Keratinocyte (primary cell): ENCODE results near the gene TFRC. TPM values are rescaled to one million over a fixed set of nuclear protein-coding genes. Genes with fewer than 3 reads are reported as not detected.

ENCODE experiments used
- DNase-seq: peaks from one replicate; pipeline ENCODE4 v3.0.0-alpha.2; 2011; ENCODE audit warnings: low read depth, missing footprints, low spot score
- FAIRE-seq: peaks from 2 replicates; lab custom pipeline; 2011; peaks lifted over from hg19 to GRCh38; lab: Jason Lieb, UNC
- H2AFZ ChIP-seq: 2 replicates; pipeline ENCODE4 v1.6.0; 2012; ENCODE audit warnings: low read length, control low read depth, inconsistent platforms; ENCODE audit not compliant: control insufficient read depth
- H3K27ac ChIP-seq: 2 replicates; pipeline ENCODE4 v1.5.1; 2011; ENCODE audit warnings: low read length; ENCODE audit not compliant: control insufficient read depth, insufficient read depth
- H3K27me3 ChIP-seq: 3 replicates; pipeline ENCODE4 v1.6.0; 2011; ENCODE audit warnings: low read length; ENCODE audit not compliant: control insufficient read depth, insufficient read depth; ENCODE audit errors: extremely low read depth
- H3K36me3 ChIP-seq, 2 experiments: 2 replicates in 1 of 2; 3 replicates in 1 of 2; pipeline ENCODE4 v1.5.1; 2011; ENCODE audit warnings: low read length in 2 of 2, mild to moderate bottlenecking in 1 of 2; ENCODE audit not compliant: control insufficient read depth in 2 of 2, insufficient read depth in 2 of 2; ENCODE audit errors: extremely low read depth in 1 of 2
- H3K4me1 ChIP-seq: 3 replicates; pipeline ENCODE4 v1.5.1; 2011; ENCODE audit warnings: low read length; ENCODE audit not compliant: control insufficient read depth, insufficient read depth; ENCODE audit errors: extremely low read depth
- H3K4me2 ChIP-seq: 3 replicates; pipeline ENCODE4 v1.6.0; 2011; ENCODE audit warnings: low read depth, low read length; ENCODE audit not compliant: control insufficient read depth, insufficient read depth; ENCODE audit errors: extremely low read depth
- H3K4me3 ChIP-seq, 3 experiments: fragments of 200-600 bp in 1 of 3; sonication (generic) in 1 of 3; 2 replicates in 2 of 3; 3 replicates in 1 of 3; pipeline ENCODE4 v1.5.1; 2011 to 2016; ENCODE audit warnings: low read length in 3 of 3, mild to moderate bottlenecking in 3 of 3, control low read depth in 2 of 3, inconsistent platforms in 1 of 3, low read depth in 1 of 3, mixed read lengths in 1 of 3, mixed run types in 1 of 3, moderate library complexity in 1 of 3; ENCODE audit not compliant: control insufficient read depth in 2 of 3, insufficient read depth in 2 of 3; ENCODE audit errors: extremely low read depth in 1 of 3
- H3K79me2 ChIP-seq: 2 replicates; pipeline ENCODE4 v1.6.0; 2012; ENCODE audit warnings: low read length; ENCODE audit not compliant: control insufficient read depth, insufficient read depth
- H3K9ac ChIP-seq: 3 replicates; pipeline ENCODE4 v1.6.0; 2011; ENCODE audit warnings: low read length; ENCODE audit not compliant: control insufficient read depth, insufficient read depth; ENCODE audit errors: extremely low read depth
- H3K9me1 ChIP-seq: 3 replicates; pipeline ENCODE4 v1.6.0; 2011; ENCODE audit warnings: low read length; ENCODE audit not compliant: control insufficient read depth, insufficient read depth; ENCODE audit errors: extremely low read depth
- H3K9me3 ChIP-seq: 2 replicates; pipeline ENCODE4 v1.5.1; 2012; ENCODE audit warnings: low read depth, low read length; ENCODE audit not compliant: control insufficient read depth
- H4K20me1 ChIP-seq: 3 replicates; pipeline ENCODE4 v1.6.0; 2011; ENCODE audit warnings: low read length; ENCODE audit not compliant: control insufficient read depth, insufficient read depth; ENCODE audit errors: extremely low read depth
- EZH2 ChIP-seq: IDR thresholded peaks from one replicate; pipeline ENCODE4 v1.6.1; 2012; ENCODE audit warnings: inconsistent platforms, mild to moderate bottlenecking, low read length, moderate library complexity
- dilution Hi-C: fragments of 300-500 bp; cut with MboI; formaldehyde crosslinking; loops from one replicate; pipeline ENCODE4 v1.7.0; 2020; ENCODE audit warnings: low sequenced_read_pairs; ENCODE audit not compliant: extremely low pct_ligation_motif_present
- polyA plus RNA-seq, 5 experiments: library from polyadenylated mRNA; depleted of rRNA in 3 of 5; stranded (reverse) in 3 of 5; stranded (forward) in 1 of 5; unstranded in 1 of 5; fragments of >200 nt; gene quantifications; 1 replicate in 1 of 5; 2 replicates in 3 of 5; 3 replicates in 1 of 5; pipeline versions ENCODE4 v1.2.1 to v1.2.3, GENCODE V29; 2011 to 2012; ENCODE audit warnings: missing spikeins in 2 of 5, low read depth in 1 of 5, low replicate concordance in 1 of 5
- TF ChIP-seq, protein P1 (sequence below), 3 experiments: IDR thresholded peaks in 1 of 3; conservative IDR thresholded peaks in 1 of 3; optimal IDR thresholded peaks in 1 of 3; 2 replicates in 2 of 3; 3 replicates in 1 of 3; pipeline versions ENCODE3 to v1.5.1; 2011; ENCODE audit warnings: low read length in 3 of 3, mild to moderate bottlenecking in 3 of 3, moderate library complexity in 2 of 3, control low read depth in 1 of 3, inconsistent platforms in 1 of 3; ENCODE audit not compliant: insufficient read depth in 2 of 3; ENCODE audit errors: extremely low read depth in 1 of 3

Gene TFRC
- polyA plus RNA-seq, 1 donor (not counting 4 experiments of a cell fraction or from before 2014, with no cell fraction given) = 109 TPM

DNA sequence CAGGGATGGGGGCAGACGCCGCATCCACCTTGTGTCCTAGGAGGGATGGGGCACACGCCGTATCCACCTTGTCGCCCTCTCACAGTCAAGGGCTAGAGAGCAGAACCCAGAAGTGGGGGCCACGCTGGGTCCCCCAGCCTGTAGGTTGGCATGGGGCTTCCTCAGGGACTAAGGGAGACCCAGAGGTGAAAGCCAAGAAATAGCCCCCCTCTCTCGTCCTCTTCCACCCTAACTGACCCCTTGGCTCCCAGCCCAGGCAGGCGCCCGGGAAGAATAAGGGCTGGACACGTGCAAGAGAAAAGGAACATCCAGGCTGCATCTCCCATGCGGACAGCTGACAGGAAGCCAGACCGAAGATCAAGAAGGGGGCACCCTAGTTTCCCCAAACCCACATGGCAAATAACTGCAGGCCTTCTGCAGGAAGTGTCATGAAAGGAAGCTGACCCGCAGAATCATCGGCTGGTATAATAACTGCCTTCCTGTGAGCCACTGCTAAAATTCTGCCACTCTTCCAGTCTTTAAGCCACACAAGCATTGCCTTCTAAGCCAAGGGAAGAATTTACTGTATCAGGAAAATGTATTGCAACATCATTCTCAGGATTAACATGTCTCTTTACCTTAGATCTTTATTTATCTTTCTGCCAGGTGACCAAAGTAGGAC lies 38.5 kb upstream of the TFRC start:
- Histone ChIP-seq H4K20me1 (no peaks in the 10 kb centered on the region), H3K27ac (no peak overlapping the region), H3K36me3 (no peaks in the 10 kb centered on the region), H3K4me3 (no peak overlapping the region), H3K9me3 (no peaks in the 10 kb centered on the region), H3K9ac (no peak overlapping the region), H3K4me1 (no peaks in the 10 kb centered on the region), H3K27me3 (no peaks in the 10 kb centered on the region), H3K9me1 (no peaks in the 10 kb centered on the region), H3K79me2 (no peaks in the 10 kb centered on the region), H2AFZ (no peak overlapping the region), H3K4me2 (no peak overlapping the region)
- dilution Hi-C loops = no loop called here
- FAIRE-seq (no peak), DNase-seq (no peak)
- TF ChIP-seq EZH2 = no peak

DNA sequence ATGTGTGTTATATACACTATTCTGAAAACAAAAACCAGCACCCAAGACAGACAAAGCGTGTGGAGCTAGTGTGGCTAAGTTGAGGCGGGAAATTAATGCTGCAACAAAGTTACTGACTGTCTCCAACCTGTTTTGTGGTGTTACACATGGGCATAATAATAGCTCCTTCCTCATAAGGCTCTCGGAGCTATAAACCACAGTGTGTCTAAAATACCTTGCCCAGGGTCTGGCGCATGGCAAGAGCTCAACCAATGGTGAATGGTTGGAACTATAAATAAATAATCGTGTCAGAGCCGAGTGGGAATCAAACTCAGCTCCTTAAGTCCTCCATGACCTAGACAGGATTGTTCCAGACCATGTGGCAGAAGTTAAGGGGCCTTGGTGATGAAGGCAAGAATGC lies 35.9 kb upstream of the TFRC start:
- no peaks in the 10 kb centered on the region for H3K4me1 ChIP-seq
- no peak for TF ChIP-seq EZH2
- TF ChIP-seq, protein P1, sequence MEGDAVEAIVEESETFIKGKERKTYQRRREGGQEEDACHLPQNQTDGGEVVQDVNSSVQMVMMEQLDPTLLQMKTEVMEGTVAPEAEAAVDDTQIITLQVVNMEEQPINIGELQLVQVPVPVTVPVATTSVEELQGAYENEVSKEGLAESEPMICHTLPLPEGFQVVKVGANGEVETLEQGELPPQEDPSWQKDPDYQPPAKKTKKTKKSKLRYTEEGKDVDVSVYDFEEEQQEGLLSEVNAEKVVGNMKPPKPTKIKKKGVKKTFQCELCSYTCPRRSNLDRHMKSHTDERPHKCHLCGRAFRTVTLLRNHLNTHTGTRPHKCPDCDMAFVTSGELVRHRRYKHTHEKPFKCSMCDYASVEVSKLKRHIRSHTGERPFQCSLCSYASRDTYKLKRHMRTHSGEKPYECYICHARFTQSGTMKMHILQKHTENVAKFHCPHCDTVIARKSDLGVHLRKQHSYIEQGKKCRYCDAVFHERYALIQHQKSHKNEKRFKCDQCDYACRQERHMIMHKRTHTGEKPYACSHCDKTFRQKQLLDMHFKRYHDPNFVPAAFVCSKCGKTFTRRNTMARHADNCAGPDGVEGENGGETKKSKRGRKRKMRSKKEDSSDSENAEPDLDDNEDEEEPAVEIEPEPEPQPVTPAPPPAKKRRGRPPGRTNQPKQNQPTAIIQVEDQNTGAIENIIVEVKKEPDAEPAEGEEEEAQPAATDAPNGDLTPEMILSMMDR (optimal IDR thresholded peaks at IDR 0.05 in 1 of 3, IDR thresholded peaks at IDR 0.05 in 1 of 3, conservative IDR thresholded peaks at IDR 0.05 in 1 of 3; ENCODE audit: extremely low read depth in 1 of 3, insufficient read depth in 2 of 3, low read length in 3 of 3) = no peak
- no peak for FAIRE-seq
- H3K9ac ChIP-seq = no peak overlapping the region
- no peaks in the 10 kb centered on the region for H3K9me3 ChIP-seq
- DNase-seq = no peak
- H3K27me3 ChIP-seq = no peaks in the 10 kb centered on the region
- H3K27ac ChIP-seq = no peak overlapping the region
- H3K36me3 ChIP-seq = no peaks in the 10 kb centered on the region
- no peak overlapping the region for H3K4me3 ChIP-seq
- no peaks in the 10 kb centered on the region for H3K9me1 ChIP-seq
- no peaks in the 10 kb centered on the region for H4K20me1 ChIP-seq
- no peak overlapping the region for H2AFZ ChIP-seq
- H3K79me2 ChIP-seq = no peaks in the 10 kb centered on the region
- dilution Hi-C loops = no loop called here
- no peak overlapping the region for H3K4me2 ChIP-seq

DNA sequence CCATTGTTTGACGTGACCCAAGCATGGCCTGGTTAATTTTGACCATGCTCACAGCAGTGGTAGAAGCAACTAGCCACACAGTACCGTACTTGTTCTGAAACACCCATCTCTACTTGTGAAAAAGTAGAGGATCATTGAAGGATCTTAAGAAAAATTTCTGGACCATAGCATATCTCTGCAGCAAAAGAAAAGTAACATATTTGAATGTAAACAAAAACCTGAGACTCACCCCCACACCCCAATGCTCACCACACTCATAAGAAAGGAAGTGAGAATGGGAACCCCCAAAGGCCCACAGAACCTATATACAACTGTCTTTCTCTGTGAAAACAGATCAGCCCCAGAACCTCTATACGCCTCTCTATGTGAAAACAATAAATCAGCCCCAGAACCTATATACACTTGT lies 33.8 kb upstream of the TFRC start:
- FAIRE-seq (no peak), DNase-seq (no peak)
- Histone ChIP-seq H3K4me3 (no peak overlapping the region), H3K27ac (no peak overlapping the region), H3K9me1 (no peaks in the 10 kb centered on the region), H3K4me1 (no peaks in the 10 kb centered on the region), H3K4me2 (no peak overlapping the region), H3K9ac (no peak overlapping the region), H4K20me1 (no peaks in the 10 kb centered on the region), H3K36me3 (no peaks in the 10 kb centered on the region), H3K27me3 (no peaks in the 10 kb centered on the region), H3K79me2 (no peaks in the 10 kb centered on the region), H2AFZ (no peak overlapping the region), H3K9me3 (no peaks in the 10 kb centered on the region)
- TF ChIP-seq, protein P1 (optimal IDR thresholded peaks at IDR 0.05 in 1 of 3, IDR thresholded peaks at IDR 0.05 in 1 of 3, conservative IDR thresholded peaks at IDR 0.05 in 1 of 3; ENCODE audit: extremely low read depth in 1 of 3, insufficient read depth in 2 of 3, low read length in 3 of 3) = no peak
- no peak for TF ChIP-seq EZH2
- dilution Hi-C loops = no loop called here
